Calu3 (cell line): ENCODE results near the gene ELOVL6. TPM values are rescaled to one million over a fixed set of nuclear protein-coding genes. Genes with fewer than 3 reads are reported as not detected.

Experiments used
- BruUV-seq: library from RNA; stranded (reverse); fragments of 400-500 nt; replicated peaks from 2 replicates; lab custom pipeline; 2021; lab: Mats Ljungman, UMichigan
- CTCF ChIA-PET: fragments of 300-600 bp; sonication (Branson Sonifier 250); formaldehyde crosslinking; loops from one replicate; lab custom pipeline; 2022; ENCODE audit warnings: antibody characterized with exemption; lab: Charles Lee
- DNase-seq: peaks from one replicate; pipeline ENCODE4 v3.0.0; 2022
- H3K27ac Mint-ChIP-seq: one replicate; pipeline ENCODE4 v1.8.0; 2022; ENCODE audit warnings: mixed read lengths; ENCODE audit not compliant: unreplicated experiment
- H3K27me3 Mint-ChIP-seq: one replicate; pipeline ENCODE4 v1.8.0; 2022; ENCODE audit warnings: mixed read lengths; ENCODE audit not compliant: unreplicated experiment
- H3K36me3 Mint-ChIP-seq: one replicate; pipeline ENCODE4 v1.8.0; 2022; ENCODE audit warnings: mild to moderate bottlenecking, moderate library complexity, mixed read lengths; ENCODE audit not compliant: insufficient read depth, unreplicated experiment
- H3K4me1 Mint-ChIP-seq: one replicate; pipeline ENCODE4 v1.8.0; 2022; ENCODE audit warnings: mild to moderate bottlenecking, low read depth, mixed read lengths; ENCODE audit not compliant: unreplicated experiment
- H3K4me3 Mint-ChIP-seq: one replicate; pipeline ENCODE4 v1.8.0; 2022; ENCODE audit warnings: mild to moderate bottlenecking, low read depth, moderate library complexity, mixed read lengths; ENCODE audit not compliant: unreplicated experiment
- H3K9me3 Mint-ChIP-seq: one replicate; pipeline ENCODE4 v1.8.0; 2022; ENCODE audit warnings: low read depth, mixed read lengths; ENCODE audit not compliant: unreplicated experiment
- intact Hi-C: fragments of 100-400 bp; cut with micrococcal nuclease; formaldehyde crosslinking; loops from one replicate; pipeline ENCODE4 v1.10.0; 2022; ENCODE audit not compliant: unreplicated experiment
- total RNA-seq: library from RNA; stranded (reverse); gene quantifications from 2 replicates; pipeline ENCODE4 v1.2.3, GENCODE V29; 2022
- TF ChIP-seq, protein P1 (sequence below): fragments of 200-600 bp; IDR thresholded peaks from one replicate; pipeline ENCODE4 v1.8.0; 2022; ENCODE audit warnings: antibody characterized with exemption; ENCODE audit not compliant: unreplicated experiment

The ELOVL6 gene
- total RNA-seq, 1 experiment from 2014 or later = 26.1 TPM

DNA sequence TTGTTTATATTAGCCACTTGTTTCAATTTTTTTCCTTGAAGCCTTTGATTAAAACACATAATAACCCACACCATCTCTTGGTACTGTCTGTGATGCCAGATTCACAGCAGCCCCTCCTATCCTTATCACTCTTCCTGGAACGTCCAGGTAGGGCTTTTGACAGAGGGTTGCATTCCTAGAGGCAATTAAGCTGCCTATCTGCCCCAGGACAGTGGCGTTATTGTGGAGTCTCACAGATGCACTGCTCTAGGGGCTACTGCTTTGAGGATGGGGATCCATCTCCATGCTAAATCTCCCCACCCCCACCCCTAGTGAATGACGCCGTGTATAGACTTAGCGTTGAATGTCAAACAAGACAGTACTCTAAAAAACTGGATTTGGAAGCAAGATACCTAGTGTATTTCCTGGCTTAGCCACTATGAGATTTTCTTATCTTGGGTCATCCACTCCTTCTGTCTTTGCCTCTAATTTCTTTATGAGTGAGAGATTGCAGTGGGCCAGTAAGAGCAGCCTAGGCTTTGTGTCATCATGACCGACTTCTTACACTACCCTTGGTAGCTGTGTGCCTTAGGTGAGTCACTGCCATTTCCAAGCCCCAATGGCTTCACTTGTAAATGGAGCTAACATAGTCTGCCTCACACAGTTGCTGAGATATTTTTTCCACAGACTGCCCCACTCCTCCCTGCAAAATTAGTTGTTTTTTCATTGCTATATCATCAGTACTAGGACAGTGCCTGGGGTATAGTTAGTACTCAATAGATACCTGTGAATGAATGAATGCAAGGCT lies 194.8 kb downstream of the ELOVL6 start:
- intact Hi-C loops = loop anchor here (10.0 kb wide), 2 partner anchors 191 to 341 kb away; partner anchors contain the start of gene ELOVL6
- CTCF ChIA-PET = no interaction called here
- Mint-ChIP-seq H3K27ac (no peak overlapping the region), H3K4me3 (no peak overlapping the region), H3K27me3 (no peaks in the 10 kb centered on the region), H3K9me3 (no peaks in the 10 kb centered on the region), H3K36me3 (no peaks in the 10 kb centered on the region), H3K4me1 (peaks cover 8% of the 10 kb centered on the region)
- BruUV-seq = no TSS peak
- DNase-seq = no peak
- TF ChIP-seq, protein P1, sequence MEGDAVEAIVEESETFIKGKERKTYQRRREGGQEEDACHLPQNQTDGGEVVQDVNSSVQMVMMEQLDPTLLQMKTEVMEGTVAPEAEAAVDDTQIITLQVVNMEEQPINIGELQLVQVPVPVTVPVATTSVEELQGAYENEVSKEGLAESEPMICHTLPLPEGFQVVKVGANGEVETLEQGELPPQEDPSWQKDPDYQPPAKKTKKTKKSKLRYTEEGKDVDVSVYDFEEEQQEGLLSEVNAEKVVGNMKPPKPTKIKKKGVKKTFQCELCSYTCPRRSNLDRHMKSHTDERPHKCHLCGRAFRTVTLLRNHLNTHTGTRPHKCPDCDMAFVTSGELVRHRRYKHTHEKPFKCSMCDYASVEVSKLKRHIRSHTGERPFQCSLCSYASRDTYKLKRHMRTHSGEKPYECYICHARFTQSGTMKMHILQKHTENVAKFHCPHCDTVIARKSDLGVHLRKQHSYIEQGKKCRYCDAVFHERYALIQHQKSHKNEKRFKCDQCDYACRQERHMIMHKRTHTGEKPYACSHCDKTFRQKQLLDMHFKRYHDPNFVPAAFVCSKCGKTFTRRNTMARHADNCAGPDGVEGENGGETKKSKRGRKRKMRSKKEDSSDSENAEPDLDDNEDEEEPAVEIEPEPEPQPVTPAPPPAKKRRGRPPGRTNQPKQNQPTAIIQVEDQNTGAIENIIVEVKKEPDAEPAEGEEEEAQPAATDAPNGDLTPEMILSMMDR = no peak

DNA sequence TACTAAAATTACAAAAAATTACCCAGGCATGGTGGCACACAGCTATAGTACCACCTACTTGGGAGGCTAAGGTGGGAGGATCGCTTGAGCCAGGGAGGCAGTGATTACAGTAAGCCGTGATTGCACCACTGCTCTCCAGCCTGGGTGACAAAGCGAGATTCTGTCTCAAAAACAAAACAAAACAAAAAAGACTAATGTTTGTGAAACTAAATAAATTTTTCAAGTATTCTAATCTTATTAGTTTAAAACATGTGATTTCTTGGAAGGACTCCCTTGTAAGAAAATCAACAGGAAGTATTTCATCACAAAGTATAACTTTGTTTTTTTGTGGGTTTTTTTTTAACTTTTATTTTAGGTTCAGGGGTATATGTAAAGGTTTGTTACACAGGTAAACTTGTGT lies 196.1 kb downstream of the ELOVL6 start:
- no peak overlapping the region for H3K27ac Mint-ChIP-seq
- intact Hi-C loops = loop anchor here (10.0 kb wide), 2 partner anchors 192 to 342 kb away; partner anchors contain the start of gene ELOVL6
- peaks cover 8% of the 10 kb centered on the region for H3K4me1 Mint-ChIP-seq
- no peaks in the 10 kb centered on the region for H3K27me3 Mint-ChIP-seq
- CTCF ChIA-PET = interaction anchor here (1.6 kb wide), 1 partner anchor 342 kb away, joined by 3 read pairs; no protein-coding TSS in a partner anchor
- no peak overlapping the region for H3K4me3 Mint-ChIP-seq
- DNase-seq = no peak
- BruUV-seq = no TSS peak
- no peaks in the 10 kb centered on the region for H3K36me3 Mint-ChIP-seq
- no peaks in the 10 kb centered on the region for H3K9me3 Mint-ChIP-seq
- TF ChIP-seq, protein P1 = no peak

GRCh38 chr4:109999585-109999912 lies 198.9 kb downstream of the ELOVL6 start:
- no peaks in the 10 kb centered on the region for H3K36me3 Mint-ChIP-seq
- H3K9me3 Mint-ChIP-seq = no peaks in the 10 kb centered on the region
- DNase-seq = no peak
- no peak overlapping the region for H3K4me3 Mint-ChIP-seq
- intact Hi-C loops = loop anchor here (1.0 to 2.0 kb wide), 3 partner anchors 315 to 1631 kb away; no protein-coding TSS in a partner anchor
- CTCF ChIA-PET = interaction anchor here (1.0 to 1.5 kb wide), 3 partner anchors 345 to 1938 kb away, joined by 3 to 6 read pairs (median 3); no protein-coding TSS in a partner anchor
- H3K27me3 Mint-ChIP-seq = no peaks in the 10 kb centered on the region
- TF ChIP-seq, protein P1 = no peak
- no peak overlapping the region for H3K27ac Mint-ChIP-seq
- H3K4me1 Mint-ChIP-seq = no peaks in the 10 kb centered on the region
- BruUV-seq = no TSS peak

GRCh38 chr4:109998867-109999584 lies 199.4 kb downstream of the ELOVL6 start:
- CTCF ChIA-PET = interaction anchor here (1.0 to 1.5 kb wide), 4 partner anchors 346 to 1938 kb away, joined by 3 to 6 read pairs (median 4); no protein-coding TSS in a partner anchor
- H3K9me3 Mint-ChIP-seq = no peaks in the 10 kb centered on the region
- H3K36me3 Mint-ChIP-seq = no peaks in the 10 kb centered on the region
- no peaks in the 10 kb centered on the region for H3K4me1 Mint-ChIP-seq
- no peaks in the 10 kb centered on the region for H3K27me3 Mint-ChIP-seq
- intact Hi-C loops = loop anchor here (1.0 to 2.0 kb wide), 3 partner anchors 316 to 1632 kb away; no protein-coding TSS in a partner anchor
- DNase-seq = peak; percentile 30
- H3K4me3 Mint-ChIP-seq = no peak overlapping the region
- no TSS peak for BruUV-seq
- TF ChIP-seq, protein P1 = no peak
- H3K27ac Mint-ChIP-seq = no peak overlapping the region
